PC-9 (cell line): Measurements from ENCODE around the gene LNP1. TPM values are rescaled to one million over a fixed set of nuclear protein-coding genes. Genes with fewer than 3 reads are reported as not detected.

Source experiments
- BruUV-seq: library from RNA; stranded (reverse); fragments of 400-500 nt; replicated peaks from 2 replicates; lab custom pipeline; 2021; lab: Mats Ljungman, UMichigan
- CTCF ChIA-PET: fragments of 300-600 bp; sonication (Branson Sonifier 250); formaldehyde crosslinking; loops from one replicate; lab custom pipeline; 2022; ENCODE audit warnings: antibody characterized with exemption; lab: Charles Lee
- POLR2A ChIA-PET: fragments of 300-600 bp; sonication (Branson Sonifier 250); formaldehyde crosslinking; loops from one replicate; lab custom pipeline; 2022; ENCODE audit warnings: antibody characterized with exemption; ENCODE audit not compliant: unreplicated experiment; lab: Charles Lee
- DNase-seq, 2 experiments: peaks; one replicate each; pipeline versions ENCODE4 v3.0.0 to v3.0.0-alpha.2; 2015 to 2022; ENCODE audit warnings: mixed read lengths in 1 of 2
- H2AFZ ChIP-seq: fragments of 200-600 bp; sonication (generic); 2 replicates; pipeline ENCODE4 v1.8.1; 2017; ENCODE audit warnings: antibody characterized with exemption
- H3F3A ChIP-seq: fragments of 200-600 bp; sonication (generic); 2 replicates; pipeline ENCODE4 v1.8.1; 2017; ENCODE audit warnings: antibody characterized with exemption, mild to moderate bottlenecking, low read depth; ENCODE audit not compliant: insufficient read depth
- H3K27ac ChIP-seq: fragments of 200-600 bp; sonication (generic); 2 replicates; pipeline ENCODE4 v1.6.1; 2016; ENCODE audit warnings: mixed run types
- H3K27me3 ChIP-seq: fragments of 200-600 bp; sonication (generic); 2 replicates; pipeline ENCODE4 v1.6.1; 2016; ENCODE audit warnings: low read depth, mixed run types; ENCODE audit not compliant: insufficient read depth
- H3K36me3 ChIP-seq: fragments of 200-600 bp; sonication (generic); 2 replicates; pipeline ENCODE4 v1.6.1; 2016; ENCODE audit warnings: low read depth, mixed run types
- H3K4me1 ChIP-seq: fragments of 200-600 bp; sonication (generic); replicated peaks from 2 replicates; pipeline ENCODE4 v1.6.1; 2016; ENCODE audit warnings: mixed run types; ENCODE audit not compliant: insufficient read depth
- H3K4me2 ChIP-seq: fragments of 200-600 bp; sonication (generic); 2 replicates; pipeline ENCODE4 v1.6.1; 2017; ENCODE audit warnings: mixed run types
- H3K4me3 ChIP-seq: fragments of 200-600 bp; sonication (generic); 2 replicates; pipeline ENCODE4 v1.6.1; 2016; ENCODE audit warnings: mixed run types
- H3K79me2 ChIP-seq: fragments of 200-600 bp; sonication (generic); 2 replicates; pipeline ENCODE4 v1.6.1; 2017; ENCODE audit warnings: low read depth, mixed run types
- H3K9me2 ChIP-seq: fragments of 200-600 bp; sonication (generic); 2 replicates; pipeline ENCODE4 v1.8.1; 2017; ENCODE audit warnings: mild to moderate bottlenecking; ENCODE audit not compliant: insufficient read depth
- H3K9me3 ChIP-seq: fragments of 200-600 bp; sonication (generic); 2 replicates; pipeline ENCODE4 v1.8.1; 2016; ENCODE audit warnings: low read depth; ENCODE audit not compliant: insufficient read depth
- H4K20me1 ChIP-seq: fragments of 200-600 bp; sonication (generic); 2 replicates; pipeline ENCODE4 v1.8.1; 2017; ENCODE audit not compliant: insufficient read depth
- EZH2 ChIP-seq: fragments of 200-600 bp; sonication (generic); IDR thresholded peaks from 2 replicates; pipeline ENCODE4 v1.8.0; 2017; ENCODE audit warnings: antibody characterized with exemption, low read depth
- intact Hi-C: fragments of 100-400 bp; cut with micrococcal nuclease; formaldehyde crosslinking; loops from one replicate; pipeline ENCODE4 v1.10.0; 2022; ENCODE audit not compliant: unreplicated experiment
- total RNA-seq: library from RNA; stranded (reverse); gene quantifications from 2 replicates; pipeline ENCODE4 v1.2.3, GENCODE V29; 2021
- TF ChIP-seq, protein P1 (sequence below): fragments of 200-600 bp; sonication (generic); conservative IDR thresholded peaks from 2 replicates; pipeline ENCODE4 v1.6.1; 2017; ENCODE audit warnings: mixed run types, antibody characterized with exemption, mild to moderate bottlenecking, moderate library complexity

LNP1 gene
- total RNA-seq, 1 experiment from 2014 or later, result 4.8 TPM

GRCh38 chr3:100419406-100419805 lies 18.1 kb downstream of the LNP1 start:
- H3K9me3 ChIP-seq, result no peaks in the 10 kb centered on the region
- H3K4me3 ChIP-seq, result no peak overlapping the region
- ChIA-PET POLR2A (no interaction called here), CTCF (no interaction called here)
- H3K9me2 ChIP-seq, result no peaks in the 10 kb centered on the region
- no peaks in the 10 kb centered on the region for H3K27me3 ChIP-seq
- no TSS peak for BruUV-seq
- peaks cover 3% of the 10 kb centered on the region; the same call in 1 of the 2 replicates for H3K4me1 ChIP-seq
- no peak overlapping the region for H3K27ac ChIP-seq
- TF ChIP-seq EZH2, result no peak
- TF ChIP-seq, protein P1, sequence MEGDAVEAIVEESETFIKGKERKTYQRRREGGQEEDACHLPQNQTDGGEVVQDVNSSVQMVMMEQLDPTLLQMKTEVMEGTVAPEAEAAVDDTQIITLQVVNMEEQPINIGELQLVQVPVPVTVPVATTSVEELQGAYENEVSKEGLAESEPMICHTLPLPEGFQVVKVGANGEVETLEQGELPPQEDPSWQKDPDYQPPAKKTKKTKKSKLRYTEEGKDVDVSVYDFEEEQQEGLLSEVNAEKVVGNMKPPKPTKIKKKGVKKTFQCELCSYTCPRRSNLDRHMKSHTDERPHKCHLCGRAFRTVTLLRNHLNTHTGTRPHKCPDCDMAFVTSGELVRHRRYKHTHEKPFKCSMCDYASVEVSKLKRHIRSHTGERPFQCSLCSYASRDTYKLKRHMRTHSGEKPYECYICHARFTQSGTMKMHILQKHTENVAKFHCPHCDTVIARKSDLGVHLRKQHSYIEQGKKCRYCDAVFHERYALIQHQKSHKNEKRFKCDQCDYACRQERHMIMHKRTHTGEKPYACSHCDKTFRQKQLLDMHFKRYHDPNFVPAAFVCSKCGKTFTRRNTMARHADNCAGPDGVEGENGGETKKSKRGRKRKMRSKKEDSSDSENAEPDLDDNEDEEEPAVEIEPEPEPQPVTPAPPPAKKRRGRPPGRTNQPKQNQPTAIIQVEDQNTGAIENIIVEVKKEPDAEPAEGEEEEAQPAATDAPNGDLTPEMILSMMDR, result no peak
- no peak for DNase-seq
- no peaks in the 10 kb centered on the region for H3K36me3 ChIP-seq
- intact Hi-C loops, result no loop called here
- no peak overlapping the region for H3K4me2 ChIP-seq
- H2AFZ ChIP-seq, result no peak overlapping the region
- H3K79me2 ChIP-seq, result no peaks in the 10 kb centered on the region
- no peaks in the 10 kb centered on the region for H3F3A ChIP-seq
- H4K20me1 ChIP-seq, result 0 out of 2 replicates have a peak, but pooled peaks cover 3% of the 10 kb centered on the region

- intact Hi-C loops, result no loop called here
- peaks cover 18% of the 10 kb centered on the region for H3K4me1 ChIP-seq
- no peak for DNase-seq
- H4K20me1 ChIP-seq, result 0 out of 2 replicates have a peak, but pooled peaks cover 3% of the 10 kb centered on the region
- no peaks in the 10 kb centered on the region for H3K9me2 ChIP-seq
- ChIA-PET CTCF (no interaction called here), POLR2A (interaction anchor here (0.6 kb wide), 1 partner anchor 42 kb away, joined by 5 read pairs; no protein-coding TSS in a partner anchor)
- no peaks in the 10 kb centered on the region for H3K9me3 ChIP-seq
- H3K4me2 ChIP-seq, result no peak overlapping the region
- H3K27me3 ChIP-seq, result no peaks in the 10 kb centered on the region
- BruUV-seq, result no TSS peak
- no peaks in the 10 kb centered on the region for H3K36me3 ChIP-seq
- peaks cover 12% of the 10 kb centered on the region; the same call in 1 of the 2 replicates for H3F3A ChIP-seq
- no peak overlapping the region for H3K27ac ChIP-seq
- H3K79me2 ChIP-seq, result no peaks in the 10 kb centered on the region
- H2AFZ ChIP-seq, result no peak overlapping the region
- no peak for TF ChIP-seq EZH2
- TF ChIP-seq, protein P1, result no peak
- no peak overlapping the region for H3K4me3 ChIP-seq
These were observed 19.5 kb downstream of the LNP1 start for GRCh38 chr3:100420885-100421284.

GRCh38 chr3:100423611-100424010 lies 22.3 kb downstream of the LNP1 start:
- no peak for TF ChIP-seq EZH2
- TF ChIP-seq, protein P1, result no peak
- H2AFZ ChIP-seq, result no peak overlapping the region
- H3K9me2 ChIP-seq, result no peaks in the 10 kb centered on the region
- H3K36me3 ChIP-seq, result no peaks in the 10 kb centered on the region
- DNase-seq, result no peak
- H3F3A ChIP-seq, result peaks cover 13% of the 10 kb centered on the region; the same call in 1 of the 2 replicates
- no peak overlapping the region for H3K4me3 ChIP-seq
- no peaks in the 10 kb centered on the region for H3K79me2 ChIP-seq
- no peak overlapping the region for H3K27ac ChIP-seq
- H3K4me2 ChIP-seq, result no peak overlapping the region
- intact Hi-C loops, result no loop called here
- H3K27me3 ChIP-seq, result no peaks in the 10 kb centered on the region
- ChIA-PET CTCF (no interaction called here), POLR2A (no interaction called here)
- H3K9me3 ChIP-seq, result 0 out of 2 replicates have a peak, but pooled peaks cover 8% of the 10 kb centered on the region
- no TSS peak for BruUV-seq
- peaks cover 22% of the 10 kb centered on the region for H3K4me1 ChIP-seq
- 0 out of 2 replicates have a peak, but pooled peaks cover 3% of the 10 kb centered on the region for H4K20me1 ChIP-seq
